Activated naive CD8-positive, alpha-beta T cell (primary cell): ENCODE data around the gene PGLYRP2.

Source experiments
- H3K27ac Mint-ChIP-seq: one replicate; pipeline ENCODE4 v1.8.0; 2021; ENCODE audit warnings: mixed read lengths
- H3K27me3 Mint-ChIP-seq: one replicate; pipeline ENCODE4 v1.8.0; 2021; ENCODE audit warnings: mixed read lengths
- H3K36me3 Mint-ChIP-seq: one replicate; pipeline ENCODE4 v1.8.0; 2021; ENCODE audit warnings: mixed read lengths
- H3K4me1 Mint-ChIP-seq: one replicate; pipeline ENCODE4 v1.8.0; 2021; ENCODE audit warnings: low read depth, mixed read lengths
- H3K4me3 Mint-ChIP-seq: one replicate; pipeline ENCODE4 v1.8.0; 2021; ENCODE audit warnings: mild to moderate bottlenecking, mixed read lengths
- H3K9me3 Mint-ChIP-seq: one replicate; pipeline ENCODE4 v1.8.0; 2021; ENCODE audit warnings: low read depth, mixed read lengths

The PGLYRP2 gene

GRCh38 chr19:15439821-15440641 is 39.3 kb downstream of the PGLYRP2 start:
- no peak overlapping the region for H3K27ac Mint-ChIP-seq
- H3K4me1 Mint-ChIP-seq = peaks cover 2% of the 10 kb centered on the region
- H3K9me3 Mint-ChIP-seq = no peaks in the 10 kb centered on the region
- no peaks in the 10 kb centered on the region for H3K27me3 Mint-ChIP-seq
- no peak overlapping the region for H3K4me3 Mint-ChIP-seq
- H3K36me3 Mint-ChIP-seq = no peaks in the 10 kb centered on the region

GRCh38 chr19:15439078-15439799 is 40.1 kb downstream of the PGLYRP2 start:
- Mint-ChIP-seq H3K27me3 (no peaks in the 10 kb centered on the region), H3K4me3 (no peak overlapping the region), H3K4me1 (peaks cover 2% of the 10 kb centered on the region), H3K36me3 (no peaks in the 10 kb centered on the region), H3K27ac (no peak overlapping the region), H3K9me3 (no peaks in the 10 kb centered on the region)

- Mint-ChIP-seq H3K27ac (no peak overlapping the region), H3K4me3 (no peak overlapping the region), H3K27me3 (no peaks in the 10 kb centered on the region), H3K36me3 (no peaks in the 10 kb centered on the region), H3K4me1 (peaks cover 3% of the 10 kb centered on the region), H3K9me3 (no peaks in the 10 kb centered on the region)
Measured at GRCh38 chr19:15438577-15438976, 40.7 kb downstream of the PGLYRP2 start.

GRCh38 chr19:15438124-15438496 is 41.2 kb downstream of the PGLYRP2 start:
- Mint-ChIP-seq H3K36me3 (no peaks in the 10 kb centered on the region), H3K27ac (no peak overlapping the region), H3K4me1 (peaks cover 8% of the 10 kb centered on the region), H3K27me3 (no peaks in the 10 kb centered on the region), H3K4me3 (no peak overlapping the region), H3K9me3 (no peaks in the 10 kb centered on the region)

- no peaks in the 10 kb centered on the region for H3K27me3 Mint-ChIP-seq
- peaks cover 10% of the 10 kb centered on the region for H3K4me1 Mint-ChIP-seq
- H3K9me3 Mint-ChIP-seq = no peaks in the 10 kb centered on the region
- no peak overlapping the region for H3K4me3 Mint-ChIP-seq
- no peaks in the 10 kb centered on the region for H3K36me3 Mint-ChIP-seq
- no peak overlapping the region for H3K27ac Mint-ChIP-seq
Measured at GRCh38 chr19:15437355-15438123, 41.8 kb downstream of the PGLYRP2 start.

- peaks cover 12% of the 10 kb centered on the region for H3K4me1 Mint-ChIP-seq
- no peak overlapping the region for H3K4me3 Mint-ChIP-seq
- H3K36me3 Mint-ChIP-seq = no peaks in the 10 kb centered on the region
- H3K27me3 Mint-ChIP-seq = no peaks in the 10 kb centered on the region
- H3K27ac Mint-ChIP-seq = no peak overlapping the region
- H3K9me3 Mint-ChIP-seq = no peaks in the 10 kb centered on the region
Measured at GRCh38 chr19:15436826-15437110, 42.5 kb downstream of the PGLYRP2 start.

GRCh38 chr19:15436012-15436825 is 43.1 kb downstream of the PGLYRP2 start:
- Mint-ChIP-seq H3K9me3 (no peaks in the 10 kb centered on the region), H3K27ac (no peak overlapping the region), H3K4me3 (no peak overlapping the region), H3K4me1 (peaks cover 18% of the 10 kb centered on the region), H3K36me3 (no peaks in the 10 kb centered on the region), H3K27me3 (no peaks in the 10 kb centered on the region)

- Mint-ChIP-seq H3K27me3 (no peaks in the 10 kb centered on the region), H3K9me3 (no peaks in the 10 kb centered on the region), H3K4me1 (peaks cover 25% of the 10 kb centered on the region), H3K4me3 (peak overlapping the region; percentile 99), H3K36me3 (no peaks in the 10 kb centered on the region), H3K27ac (peak overlapping the region; percentile 97)
Measured at GRCh38 chr19:15433519-15434069, 45.7 kb downstream of the PGLYRP2 start.

- no peaks in the 10 kb centered on the region for H3K36me3 Mint-ChIP-seq
- H3K4me1 Mint-ChIP-seq = peaks cover 26% of the 10 kb centered on the region
- H3K27ac Mint-ChIP-seq = peak overlapping the region; percentile 97
- no peaks in the 10 kb centered on the region for H3K27me3 Mint-ChIP-seq
- peak overlapping the region; percentile 99 for H3K4me3 Mint-ChIP-seq
- H3K9me3 Mint-ChIP-seq = no peaks in the 10 kb centered on the region
Measured at GRCh38 chr19:15432629-15433518, 46.4 kb downstream of the PGLYRP2 start.

- no peaks in the 10 kb centered on the region for H3K36me3 Mint-ChIP-seq
- peak overlapping the region; percentile 98 for H3K4me3 Mint-ChIP-seq
- H3K9me3 Mint-ChIP-seq = no peaks in the 10 kb centered on the region
- H3K27me3 Mint-ChIP-seq = no peaks in the 10 kb centered on the region
- H3K4me1 Mint-ChIP-seq = peaks cover 26% of the 10 kb centered on the region
- peak overlapping the region; percentile 98 for H3K27ac Mint-ChIP-seq
Measured at GRCh38 chr19:15432018-15432494, 47.2 kb downstream of the PGLYRP2 start.

GRCh38 chr19:15431396-15432017 is 47.8 kb downstream of the PGLYRP2 start:
- peaks cover 27% of the 10 kb centered on the region for H3K4me1 Mint-ChIP-seq
- no peaks in the 10 kb centered on the region for H3K9me3 Mint-ChIP-seq
- no peaks in the 10 kb centered on the region for H3K27me3 Mint-ChIP-seq
- H3K36me3 Mint-ChIP-seq = peaks cover under 1% of the 10 kb centered on the region
- peak overlapping the region; percentile 98 for H3K4me3 Mint-ChIP-seq
- peak overlapping the region; percentile 98 for H3K27ac Mint-ChIP-seq

- H3K4me1 Mint-ChIP-seq = peaks cover 28% of the 10 kb centered on the region
- peak overlapping the region; percentile 98 for H3K4me3 Mint-ChIP-seq
- H3K9me3 Mint-ChIP-seq = no peaks in the 10 kb centered on the region
- H3K27ac Mint-ChIP-seq = peak overlapping the region; percentile 46
- H3K36me3 Mint-ChIP-seq = peaks cover 2% of the 10 kb centered on the region
- H3K27me3 Mint-ChIP-seq = no peaks in the 10 kb centered on the region
Measured at GRCh38 chr19:15430526-15431120, 48.7 kb downstream of the PGLYRP2 start.
